H9 (cell line): ENCODE measurements around the gene MTARC1. TPM values are rescaled to one million over a fixed set of nuclear protein-coding genes. Genes with fewer than 3 reads are reported as not detected.

Experiments used
- DNase-seq: peaks from one replicate; pipeline ENCODE4 v3.0.0-alpha.2; 2017
- H2AFZ ChIP-seq: one replicate; pipeline ENCODE4 v1.6.1; 2013; ENCODE audit warnings: mild to moderate bottlenecking, low read length, control low read depth, moderate library complexity
- H2AK5ac ChIP-seq: 2 replicates; pipeline ENCODE4 v1.6.1; 2013; ENCODE audit warnings: low read length, control low read depth, mixed read lengths; ENCODE audit not compliant: insufficient read length
- H2BK120ac ChIP-seq: one replicate; pipeline ENCODE4 v1.6.1; 2013; ENCODE audit warnings: low read depth, mild to moderate bottlenecking, low read length, control low read depth, inconsistent platforms; ENCODE audit not compliant: poor library complexity, severe bottlenecking
- H2BK12ac ChIP-seq: 2 replicates; pipeline ENCODE4 v1.6.1; 2013; ENCODE audit warnings: low read length, control low read depth, mixed read lengths, low read depth; ENCODE audit not compliant: insufficient read length
- H2BK15ac ChIP-seq: 2 replicates; pipeline ENCODE4 v1.6.1; 2013; ENCODE audit warnings: low read depth, low read length, control low read depth
- H2BK20ac ChIP-seq: one replicate; pipeline ENCODE4 v1.6.1; 2013; ENCODE audit warnings: low read depth, mild to moderate bottlenecking, low read length, control low read depth, inconsistent platforms; ENCODE audit not compliant: poor library complexity, severe bottlenecking
- H2BK5ac ChIP-seq: 2 replicates; pipeline ENCODE4 v1.6.1; 2013; ENCODE audit warnings: low read length, control low read depth, mixed read lengths; ENCODE audit not compliant: insufficient read length
- H3K14ac ChIP-seq: 2 replicates; pipeline ENCODE4 v1.6.1; 2013; ENCODE audit warnings: low read length, control low read depth; ENCODE audit not compliant: insufficient read depth
- H3K18ac ChIP-seq: 2 replicates; pipeline ENCODE4 v1.6.1; 2013; ENCODE audit warnings: low read depth, mild to moderate bottlenecking, mixed read lengths, low read length, control low read depth; ENCODE audit not compliant: insufficient read length
- H3K23ac ChIP-seq: 2 replicates; pipeline ENCODE4 v1.6.1; 2013; ENCODE audit warnings: low read length, control low read depth, mixed read lengths, low read depth; ENCODE audit not compliant: insufficient read length
- H3K23me2 ChIP-seq: 2 replicates; pipeline ENCODE4 v1.6.1; 2013; ENCODE audit warnings: low read depth, mild to moderate bottlenecking, mixed read lengths, low read length, control low read depth; ENCODE audit not compliant: insufficient read length, poor library complexity, severe bottlenecking
- H3K27ac ChIP-seq: 2 replicates; pipeline ENCODE4 v1.5.1; 2013; ENCODE audit warnings: low read length, control low read depth, mixed read lengths, low read depth; ENCODE audit not compliant: insufficient read length
- H3K27me3 ChIP-seq: 2 replicates; pipeline ENCODE4 v1.6.1; 2013; ENCODE audit warnings: low read length, control low read depth, inconsistent platforms; ENCODE audit not compliant: insufficient read depth
- H3K4ac ChIP-seq: 2 replicates; pipeline ENCODE4 v1.6.1; 2013; ENCODE audit warnings: low read depth, mild to moderate bottlenecking, control low read depth, inconsistent platforms, low read length, moderate library complexity
- H3K4me1 ChIP-seq: 2 replicates; pipeline ENCODE4 v1.6.1; 2013; ENCODE audit warnings: low read length, control low read depth, inconsistent platforms; ENCODE audit not compliant: insufficient read depth
- H3K4me2 ChIP-seq: 2 replicates; pipeline ENCODE4 v1.6.1; 2013; ENCODE audit warnings: low read length, control low read depth, mixed read lengths; ENCODE audit not compliant: insufficient read length, insufficient read depth
- H3K56ac ChIP-seq: 2 replicates; pipeline ENCODE4 v1.6.1; 2013; ENCODE audit warnings: low read depth, mild to moderate bottlenecking, mixed read lengths, low read length, control low read depth; ENCODE audit not compliant: insufficient read length
- H3K79me1 ChIP-seq: 2 replicates; pipeline ENCODE4 v1.6.1; 2013; ENCODE audit warnings: low read depth, mild to moderate bottlenecking, moderate library complexity, low read length, control low read depth, inconsistent platforms; ENCODE audit not compliant: insufficient read depth, poor library complexity, severe bottlenecking
- H3K79me2 ChIP-seq: 2 replicates; pipeline ENCODE4 v1.6.1; 2013; ENCODE audit warnings: low read length, control low read depth, inconsistent platforms; ENCODE audit not compliant: insufficient read depth
- H3K9ac ChIP-seq: 2 replicates; pipeline ENCODE4 v1.6.1; 2013; ENCODE audit warnings: low read length, control low read depth, mixed read lengths; ENCODE audit not compliant: insufficient read length; ENCODE audit errors: extremely low read depth
- H3K9me3 ChIP-seq: one replicate; pipeline ENCODE4 v1.6.1; 2013; ENCODE audit warnings: low read depth, low read length, inconsistent platforms; ENCODE audit not compliant: control insufficient read depth
- H3T11ph ChIP-seq: one replicate; pipeline ENCODE4 v1.6.1; 2013; ENCODE audit warnings: mild to moderate bottlenecking, low read length, control low read depth, inconsistent platforms
- H4K20me1 ChIP-seq: one replicate; pipeline ENCODE4 v1.6.1; 2013; ENCODE audit not compliant: control insufficient read depth, insufficient read length, insufficient read depth
- H4K5ac ChIP-seq: 2 replicates; pipeline ENCODE4 v1.6.1; 2013; ENCODE audit warnings: low read depth, mild to moderate bottlenecking, mixed read lengths, low read length, control low read depth; ENCODE audit not compliant: insufficient read length
- H4K8ac ChIP-seq: replicated peaks from 2 replicates; pipeline ENCODE4 v1.6.1; 2013; ENCODE audit warnings: low read length, control low read depth, mixed read lengths, low read depth; ENCODE audit not compliant: insufficient read length
- H4K91ac ChIP-seq: 2 replicates; pipeline ENCODE4 v1.6.1; 2013; ENCODE audit warnings: low read depth, mild to moderate bottlenecking, moderate library complexity, mixed read lengths, low read length, control low read depth; ENCODE audit not compliant: insufficient read length
- H3K27ac Mint-ChIP-seq, 3 experiments: 2 replicates in 2 of 3; 3 replicates in 1 of 3; pipeline ENCODE4 v1.8.0; 2020 to 2021; ENCODE audit warnings: mixed read lengths in 3 of 3, mild to moderate bottlenecking in 1 of 3, moderate library complexity in 1 of 3
- H3K27me3 Mint-ChIP-seq: 2 replicates; pipeline ENCODE4 v1.8.0; 2021; ENCODE audit warnings: low read depth, mild to moderate bottlenecking, moderate library complexity, mixed read lengths
- H3K36me3 Mint-ChIP-seq, 3 experiments: 2 replicates in 2 of 3; 3 replicates in 1 of 3; pipeline ENCODE4 v1.8.0; 2020 to 2021; ENCODE audit warnings: low read depth in 3 of 3, mixed read lengths in 3 of 3; ENCODE audit not compliant: insufficient read depth in 1 of 3
- H3K4me1 Mint-ChIP-seq, 2 experiments: 2 replicates each; pipeline ENCODE4 v1.8.0; 2020; ENCODE audit warnings: mixed read lengths in 2 of 2
- H3K4me3 Mint-ChIP-seq, 2 experiments: 2 replicates in 1 of 2; 3 replicates in 1 of 2; pipeline ENCODE4 v1.8.0; 2020 to 2021; ENCODE audit warnings: mild to moderate bottlenecking in 2 of 2, mixed read lengths in 2 of 2, moderate library complexity in 1 of 2
- H3K9me3 Mint-ChIP-seq, 2 experiments: 2 replicates in 1 of 2; 3 replicates in 1 of 2; pipeline ENCODE4 v1.8.0; 2020; ENCODE audit warnings: mild to moderate bottlenecking in 2 of 2, mixed read lengths in 2 of 2, moderate library complexity in 1 of 2
- CTCF ChIP-seq: fragments of 200-600 bp; sonication (generic); conservative IDR thresholded peaks from 3 replicates; pipeline ENCODE4 v1.8.0; 2021; ENCODE audit warnings: antibody characterized with exemption, mild to moderate bottlenecking
- WGBS: extraction: QIAGEN DNeasy Blood & Tissue Kit; methylation state at CpG from one replicate; pipeline ENCODE4 v1.1.7; 2013; ENCODE audit warnings: missing lambda C conversion rate, low lambda C conversion rate, mixed read lengths; ENCODE audit not compliant: insufficient read length; ENCODE audit errors: extremely low coverage; 5-methylcytosine and 5-hydroxymethylcytosine counted together
- total RNA-seq: library from RNA; stranded (reverse); gene quantifications from 2 replicates; pipeline ENCODE4 v1.2.1, GENCODE V29; 2021

MTARC1 gene
- total RNA-seq, 1 experiment from 2014 or later, result 33.7 TPM

- no peak for TF ChIP-seq CTCF
- Histone ChIP-seq H2AK5ac (no peak overlapping the region), H3K4me2 (no peak overlapping the region), H3K27ac (no peak overlapping the region), H3K4ac (no peak overlapping the region), H2BK20ac (no peak overlapping the region), H3K9ac (no peak overlapping the region), H2BK12ac (no peak overlapping the region), H2BK120ac (no peak overlapping the region), H3K4me1 (no peaks in the 10 kb centered on the region), H3K23ac (no peak overlapping the region), H3K56ac (no peak overlapping the region), H4K20me1 (peaks cover 3% of the 10 kb centered on the region), H3K79me2 (no peaks in the 10 kb centered on the region), H2BK5ac (no peak overlapping the region), H3K23me2 (peaks cover 3% of the 10 kb centered on the region), H3K79me1 (no peaks in the 10 kb centered on the region), H4K91ac (no peak overlapping the region), H4K8ac (no peak overlapping the region), H3K27me3 (no peaks in the 10 kb centered on the region), H4K5ac (no peak overlapping the region), H3K14ac (no peak overlapping the region), H2AFZ (no peak overlapping the region), H3K18ac (no peak overlapping the region), H2BK15ac (no peak overlapping the region), H3K9me3 (no peaks in the 10 kb centered on the region), H3T11ph (no peak overlapping the region)
- Mint-ChIP-seq H3K36me3 (peaks cover 16 to 53% (median 41%) of the 10 kb centered on the region in 3 experiments; a peak in 6 of 7 replicates), H3K4me3 (no peak overlapping the region), H3K4me1 (peaks cover 6 to 9% of the 10 kb centered on the region in 2 experiments), H3K27ac (no peak overlapping the region), H3K9me3 (no peaks in the 10 kb centered on the region), H3K27me3 (no peaks in the 10 kb centered on the region)
- no peak for DNase-seq
- no CpG with 5 or more reads among the region's 8 CpGs for WGBS
Observed at GRCh38 chr1:220809704-220810103, 23.0 kb downstream of the MTARC1 start.
